HG03175 (cell line): ENCODE data around the gene ZC3H18.

ENCODE experiments used
- ATAC-seq: cut with Tn5 transposase; IDR thresholded peaks from one replicate; pipeline ENCODE4 v1.9.1; 2021; ENCODE audit warnings: mild to moderate bottlenecking, moderate library complexity; ENCODE audit not compliant: unreplicated experiment

Gene ZC3H18

GRCh38 chr16:88578446-88579313, 8.5 kb downstream of the ZC3H18 start:
- no peak for ATAC-seq

GRCh38 chr16:88580371-88580770, 10.2 kb downstream of the ZC3H18 start:
- no peak for ATAC-seq

GRCh38 chr16:88581033-88581432, 10.8 kb downstream of the ZC3H18 start:
- no peak for ATAC-seq

- no peak for ATAC-seq
Observed at GRCh38 chr16:88582912-88583575, 12.8 kb downstream of the ZC3H18 start.

GRCh38 chr16:88584676-88585075, 14.5 kb downstream of the ZC3H18 start:
- ATAC-seq: no peak

GRCh38 chr16:88585269-88585668, 15.1 kb downstream of the ZC3H18 start:
- ATAC-seq: no peak

GRCh38 chr16:88585927-88586581, 15.9 kb downstream of the ZC3H18 start:
- ATAC-seq: no peak

GRCh38 chr16:88588148-88588547, 17.9 kb downstream of the ZC3H18 start:
- no peak for ATAC-seq

- no peak for ATAC-seq
Observed at GRCh38 chr16:88588754-88589153, 18.6 kb downstream of the ZC3H18 start.

GRCh38 chr16:88589441-88589840, 19.2 kb downstream of the ZC3H18 start:
- no peak for ATAC-seq

GRCh38 chr16:88591577-88592021, 21.4 kb downstream of the ZC3H18 start:
- no peak for ATAC-seq

GRCh38 chr16:88593061-88593460, 22.9 kb downstream of the ZC3H18 start:
- ATAC-seq: no peak

GRCh38 chr16:88593489-88593888, 23.3 kb downstream of the ZC3H18 start:
- no peak for ATAC-seq

- no peak for ATAC-seq
Observed at GRCh38 chr16:88593910-88594309, 23.7 kb downstream of the ZC3H18 start.

GRCh38 chr16:88595101-88595500, 24.9 kb downstream of the ZC3H18 start:
- no peak for ATAC-seq

GRCh38 chr16:88595921-88596320, 25.7 kb downstream of the ZC3H18 start:
- ATAC-seq: no peak

GRCh38 chr16:88596483-88596882, 26.3 kb downstream of the ZC3H18 start:
- no peak for ATAC-seq

- no peak for ATAC-seq
Observed at GRCh38 chr16:88597856-88598491, 27.8 kb downstream of the ZC3H18 start.

GRCh38 chr16:88599092-88599733, 29.0 kb downstream of the ZC3H18 start:
- no peak for ATAC-seq

- no peak for ATAC-seq
Observed at GRCh38 chr16:88599825-88600538, 29.8 kb downstream of the ZC3H18 start.
